ENCODE data around the gene DLK1.

The DLK1 gene

DNA sequence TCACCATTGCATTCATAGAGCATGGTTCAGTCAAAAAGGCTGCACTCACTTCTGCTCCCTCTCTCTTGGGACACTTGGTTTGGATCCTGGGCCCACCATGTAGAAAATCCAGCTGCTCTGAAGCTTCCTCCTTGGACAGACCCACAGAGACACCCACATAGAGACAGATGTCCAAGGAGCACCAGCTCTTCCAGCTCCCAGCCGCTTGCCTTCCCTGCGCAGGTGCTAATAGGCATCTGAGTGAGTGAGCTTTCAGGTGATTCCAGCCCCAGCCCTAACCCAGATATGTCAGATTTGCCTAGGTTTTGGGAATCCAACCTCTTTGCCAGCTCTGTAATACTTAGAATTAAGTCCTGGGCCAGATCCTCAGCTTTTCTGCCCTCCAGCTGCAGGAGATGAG lies 38.6 kb downstream of the DLK1 start:
- DNase-seq: no peak

DNA sequence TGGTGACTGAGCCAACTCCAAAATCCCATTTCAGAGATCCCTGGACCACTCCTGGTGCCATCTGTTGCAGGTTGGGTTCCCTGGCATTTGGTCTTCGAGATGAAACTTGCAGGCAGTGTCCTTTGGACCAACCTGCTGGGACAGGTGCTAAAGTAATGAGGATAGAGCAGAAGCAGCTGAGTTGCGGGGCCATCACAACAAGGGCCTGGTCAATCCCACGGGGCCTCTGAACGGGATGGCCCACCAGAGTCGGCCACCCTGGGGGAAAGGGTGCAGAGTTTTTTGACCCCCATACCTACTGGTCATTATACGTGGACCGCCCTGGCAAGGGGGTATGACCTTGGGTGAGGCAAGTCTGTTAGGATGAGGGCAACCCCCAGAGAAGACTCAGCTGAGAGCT lies 39.3 kb downstream of the DLK1 start:
- DNase-seq: no peak

DNA sequence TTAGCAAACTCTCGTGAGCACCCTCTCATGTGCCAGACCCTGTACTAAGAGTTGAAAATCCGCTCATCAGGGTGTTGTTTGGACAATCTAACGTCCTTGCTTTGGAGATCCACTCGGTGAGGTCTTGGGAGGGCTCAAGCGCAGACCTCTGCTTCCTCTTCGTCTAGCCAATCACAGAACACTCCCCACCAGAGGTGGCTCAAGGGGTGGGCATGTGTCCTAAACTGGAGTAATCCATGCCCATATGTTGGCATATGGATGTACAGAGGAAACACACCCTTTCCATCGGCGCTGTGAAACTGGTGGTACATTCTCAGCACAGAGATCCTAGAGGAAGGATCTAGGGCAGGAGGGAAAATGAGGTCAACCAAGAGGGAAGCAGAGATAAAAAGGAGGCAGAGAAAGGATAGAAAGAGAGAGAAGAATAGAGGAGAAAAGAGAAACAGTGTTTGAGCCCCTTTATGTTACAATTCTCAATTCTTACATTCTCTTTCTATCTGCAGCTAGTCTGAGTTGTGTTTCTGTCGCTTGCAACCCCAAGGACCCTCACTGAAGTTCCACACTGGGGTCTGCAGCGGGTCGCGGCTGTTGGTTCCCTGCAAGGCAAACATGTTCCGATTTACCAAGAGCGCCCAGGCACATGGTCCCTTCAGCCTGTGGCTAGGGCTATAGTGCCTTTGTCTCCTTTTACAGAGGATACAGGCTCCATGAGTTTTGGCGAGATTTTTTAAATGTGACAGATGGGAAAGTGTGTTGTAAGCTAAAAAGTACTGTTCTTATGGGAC lies 40.5 kb downstream of the DLK1 start:
- no peak for DNase-seq

DNA sequence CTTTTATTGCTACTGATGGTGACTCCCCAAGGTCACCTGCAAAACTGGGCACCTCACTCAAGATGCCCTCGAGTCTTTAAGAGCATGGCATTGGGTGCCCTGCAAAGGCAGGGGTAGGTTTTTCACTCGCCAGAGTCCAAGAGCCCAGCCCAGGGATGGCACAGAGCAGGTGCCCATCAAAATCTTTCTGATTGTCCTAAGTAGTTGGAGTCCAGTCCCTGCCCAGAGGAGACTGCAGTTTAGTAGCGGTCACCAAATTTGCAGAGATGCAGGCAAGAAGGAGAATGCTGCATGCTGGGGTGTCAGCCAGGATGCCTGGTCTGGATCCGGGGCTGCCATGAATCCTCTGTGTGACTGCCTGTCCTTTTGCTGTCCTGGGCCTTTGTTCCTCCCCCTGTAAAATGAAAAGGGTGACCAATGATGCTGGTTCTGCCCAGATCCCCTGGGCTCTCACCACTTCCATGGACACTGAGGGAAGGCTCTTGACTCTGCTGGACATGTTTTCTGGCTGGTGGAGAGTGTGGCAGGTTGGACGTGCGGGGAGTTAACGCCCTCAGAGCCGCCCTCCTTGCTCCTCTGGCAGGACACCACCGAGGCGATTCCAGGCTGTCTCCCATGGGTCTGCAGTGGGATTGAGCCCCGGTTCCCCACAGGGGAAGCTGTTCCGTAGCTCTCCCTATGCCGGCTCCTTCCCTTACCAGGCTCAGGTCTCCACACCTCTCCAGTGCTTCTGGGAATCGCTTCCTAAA lies 41.3 kb downstream of the DLK1 start:
- no peak for DNase-seq

DNA sequence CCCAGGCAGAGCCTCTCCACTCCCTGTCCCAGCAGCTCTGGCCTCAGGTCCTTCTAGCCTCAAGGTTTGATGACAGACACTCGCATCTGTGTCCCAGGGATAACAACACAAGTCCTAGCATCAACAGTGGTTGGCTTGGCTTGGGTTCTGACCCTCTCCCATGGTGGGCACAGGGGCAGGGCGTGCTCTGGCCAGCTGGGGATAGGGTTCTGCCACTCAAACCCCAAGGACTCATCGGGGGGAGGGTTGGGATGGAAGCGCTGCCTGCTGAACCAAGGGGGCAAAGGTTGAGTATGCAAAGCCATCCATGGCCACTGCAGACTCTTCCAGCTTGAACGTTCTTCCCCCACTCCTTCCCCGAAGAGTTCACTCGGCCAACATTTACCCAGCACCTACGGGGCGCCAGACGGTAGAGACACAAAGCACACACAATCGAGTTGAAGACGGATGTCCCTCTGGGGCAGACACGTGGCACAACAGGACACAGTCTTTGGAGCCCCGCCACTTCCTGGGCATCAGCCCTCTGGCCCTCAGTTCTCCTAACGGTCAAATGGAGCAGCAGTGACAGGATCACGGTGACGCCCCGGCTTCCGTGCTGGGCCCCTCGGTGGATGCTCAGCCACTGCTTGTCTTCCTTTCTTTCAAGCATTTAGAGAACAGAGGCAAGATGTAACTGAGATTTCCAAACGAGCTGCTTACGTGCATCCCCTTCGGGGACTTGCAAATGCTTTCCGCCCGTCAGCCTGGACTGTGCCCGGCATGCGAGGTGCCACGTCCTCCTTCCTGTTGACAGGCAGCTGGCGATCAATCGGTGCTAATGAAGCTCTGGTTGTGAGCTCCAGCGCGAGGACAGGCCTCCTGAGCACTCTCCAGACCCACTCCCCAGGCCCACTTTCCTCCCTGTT lies 42.6 kb downstream of the DLK1 start:
- no peak for DNase-seq

DNA sequence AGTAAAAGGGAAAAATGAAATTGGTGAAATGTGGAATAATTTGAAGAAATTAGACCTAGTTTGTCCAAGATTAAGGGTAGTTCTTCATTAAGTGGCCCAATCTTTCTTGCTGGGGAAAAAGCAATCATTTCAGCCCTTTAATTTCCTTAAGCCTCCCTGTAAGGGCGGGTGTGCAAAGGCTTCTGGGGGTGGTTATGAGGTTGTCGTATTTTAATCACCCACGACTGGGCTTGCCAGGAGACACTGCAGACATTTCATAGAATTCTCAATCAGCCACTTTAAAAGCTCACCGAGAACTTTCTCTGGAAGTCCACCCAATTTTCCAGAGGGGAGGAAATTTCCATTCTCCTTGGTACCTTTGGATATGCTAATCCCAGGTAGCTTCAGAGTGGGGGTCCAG lies 43.4 kb downstream of the DLK1 start:
- DNase-seq: no peak

DNA sequence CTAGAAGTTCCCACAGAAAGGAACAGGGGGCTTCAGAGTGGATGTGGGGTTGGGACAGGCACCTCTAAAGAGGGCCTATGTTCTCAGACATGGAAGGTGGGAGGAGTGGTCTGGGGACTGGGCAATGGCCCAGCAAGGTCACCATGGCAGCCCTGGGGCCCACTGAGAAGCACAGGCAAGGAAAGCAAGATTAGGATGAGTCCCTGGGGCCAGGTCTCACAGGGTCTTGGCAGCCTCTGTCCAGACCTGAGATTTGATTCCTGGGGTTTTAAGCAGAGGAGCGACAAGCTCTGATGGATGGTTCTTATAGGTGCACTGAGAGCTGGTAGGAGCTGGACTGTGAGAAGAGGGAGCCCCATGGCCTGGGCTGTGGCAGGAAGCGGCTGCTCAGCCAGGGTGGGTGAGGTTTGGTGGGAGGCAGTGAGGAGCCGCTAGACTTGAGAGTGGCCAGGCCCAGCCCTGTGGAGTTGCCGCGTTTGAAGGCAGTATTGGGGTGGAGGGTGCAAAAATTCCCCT lies 44.0 kb downstream of the DLK1 start:
- DNase-seq: no peak

DNA sequence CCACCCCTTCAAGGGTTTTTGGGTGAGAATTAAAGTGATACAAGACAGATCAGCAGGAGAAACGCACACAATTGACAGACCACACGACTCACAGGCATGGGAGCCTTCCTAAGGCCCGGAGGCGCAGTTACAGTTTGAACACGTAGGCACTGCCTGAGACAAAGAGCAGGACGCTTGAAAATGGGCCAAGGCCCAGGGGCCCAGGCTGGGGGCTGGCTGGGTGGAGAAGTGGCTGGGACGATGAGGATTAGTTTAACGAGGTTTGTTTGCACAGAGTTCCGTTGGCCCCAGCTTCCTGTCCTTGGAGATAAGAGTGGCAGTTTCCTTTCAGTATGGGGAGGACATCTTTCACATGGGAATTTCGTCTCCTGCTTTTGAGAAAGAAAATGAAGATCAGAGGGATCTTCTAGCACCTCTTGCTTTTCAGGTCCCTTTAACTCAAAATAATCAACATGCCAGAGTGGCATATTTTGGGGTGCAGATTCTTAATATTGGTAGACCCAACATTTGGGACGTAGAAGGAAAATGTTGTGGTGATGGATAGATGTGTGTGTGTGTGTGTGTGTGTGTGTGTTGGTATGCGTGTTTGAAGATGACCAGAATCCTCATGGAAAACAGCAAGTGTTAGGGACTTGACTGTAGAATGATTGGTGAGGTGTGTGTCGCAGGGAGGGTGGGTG lies 44.6 kb downstream of the DLK1 start:
- DNase-seq: no peak

DNA sequence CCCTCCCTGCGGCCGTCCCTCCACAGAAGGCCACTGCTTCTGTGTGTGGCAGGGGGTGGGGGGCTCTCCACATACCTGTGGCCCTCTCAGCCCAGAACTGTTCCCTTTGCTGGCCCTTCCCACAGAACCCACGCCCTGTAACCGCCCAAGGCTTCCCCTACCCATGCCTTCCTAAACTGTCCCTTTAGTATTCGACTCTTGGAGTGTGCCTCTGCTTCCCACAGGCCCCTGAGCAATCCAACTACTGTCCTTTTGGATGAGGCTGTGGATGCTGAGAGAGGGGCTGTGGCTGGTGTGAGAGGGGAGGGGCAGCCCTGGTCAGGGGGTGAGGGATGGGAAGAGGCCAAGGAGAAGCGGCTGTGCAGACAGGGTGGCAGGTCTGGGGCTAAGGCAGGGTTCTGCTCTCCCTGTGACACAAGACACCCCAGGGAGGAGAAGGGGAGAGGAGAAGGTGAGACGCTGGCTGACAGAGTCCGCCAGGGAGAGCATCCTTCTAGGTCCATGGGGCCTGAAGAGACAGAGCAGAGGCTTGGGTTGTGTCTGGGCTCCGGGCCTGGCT lies 46.0 kb downstream of the DLK1 start:
- no peak for DNase-seq

DNA sequence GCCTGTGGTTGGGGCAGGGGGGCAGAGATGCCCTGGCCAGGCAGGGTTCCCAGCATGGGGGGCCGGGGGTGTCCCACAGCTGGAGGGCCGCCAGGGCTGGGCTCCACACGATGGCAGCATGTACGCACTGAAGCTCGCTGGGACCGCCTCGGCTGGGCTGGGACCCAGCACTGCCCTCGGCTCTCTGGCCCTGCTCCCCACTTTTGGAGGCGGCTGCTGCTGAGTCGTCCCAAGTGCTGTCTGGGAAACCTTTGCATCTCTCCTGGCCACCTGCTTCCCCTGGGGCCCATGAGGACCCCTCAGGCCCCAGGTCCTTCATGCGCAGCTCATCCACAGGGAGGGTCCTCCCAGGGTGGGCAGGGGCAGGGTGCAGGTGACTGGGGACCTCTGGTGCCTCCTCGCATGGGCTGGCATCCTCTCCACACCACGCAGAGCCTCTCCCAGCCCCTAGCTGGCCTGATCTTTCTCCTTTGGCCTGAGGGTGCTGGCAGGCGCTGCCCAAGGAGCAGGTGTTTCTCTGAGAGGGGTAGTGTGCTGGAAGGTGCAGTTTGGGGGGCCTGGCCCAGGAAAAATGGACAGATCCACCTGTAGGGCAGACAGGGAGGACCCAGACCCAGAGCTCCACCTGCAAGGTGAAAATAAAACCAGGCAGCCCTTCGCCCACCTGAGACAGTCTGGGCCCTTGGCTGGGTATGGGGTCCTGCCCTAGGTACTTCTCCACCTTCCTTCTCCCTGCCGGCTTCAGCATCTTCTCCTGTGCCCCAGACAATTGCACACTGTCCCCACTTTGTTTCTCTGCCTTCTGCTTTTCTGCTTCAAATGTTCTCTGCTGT lies 46.9 kb downstream of the DLK1 start:
- no peak for DNase-seq

DNA sequence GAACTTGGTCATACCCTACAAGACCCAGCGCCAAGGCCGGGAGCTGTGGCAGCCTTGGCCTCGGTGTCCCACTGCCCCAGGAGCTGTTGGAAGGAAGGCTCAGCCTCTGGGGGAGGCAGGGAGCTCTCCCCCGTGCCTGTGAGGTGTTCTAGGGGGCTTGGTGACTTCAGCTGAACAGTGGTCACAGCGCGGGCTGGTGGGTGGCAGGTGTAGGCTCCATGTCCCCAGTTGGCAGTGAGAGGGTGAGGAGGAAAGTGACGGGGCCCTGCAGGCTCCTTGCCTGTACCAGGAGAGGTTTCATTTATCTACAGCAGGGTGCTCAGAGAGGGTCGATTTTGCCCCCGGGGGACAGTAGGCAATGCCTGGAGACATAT lies 47.5 kb downstream of the DLK1 start:
- DNase-seq: no peak

DNA sequence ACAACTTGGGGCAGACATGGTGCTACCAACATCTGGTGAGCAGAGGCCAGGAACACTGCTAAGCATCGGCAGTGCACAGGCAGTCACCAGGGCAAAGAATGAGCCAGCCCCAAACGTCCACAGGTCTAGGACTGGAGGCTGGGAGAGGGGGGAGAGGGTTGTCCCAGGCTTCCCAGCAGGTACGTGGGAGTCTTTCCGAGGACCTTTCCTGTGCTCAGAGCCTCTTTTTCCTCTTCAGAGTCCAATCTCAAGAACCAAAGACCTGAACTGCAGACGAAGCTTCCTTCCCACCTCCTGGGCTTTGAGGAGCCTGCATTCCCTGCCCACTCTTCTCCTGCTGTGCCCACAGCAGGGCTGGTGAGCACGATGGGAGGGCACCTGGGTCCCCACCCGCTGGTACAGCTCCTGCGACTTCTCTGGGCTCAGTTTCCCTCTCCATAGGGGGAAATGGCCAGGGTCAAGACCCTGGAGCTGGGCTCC lies 48.7 kb downstream of the DLK1 start:
- DNase-seq: no peak

DNA sequence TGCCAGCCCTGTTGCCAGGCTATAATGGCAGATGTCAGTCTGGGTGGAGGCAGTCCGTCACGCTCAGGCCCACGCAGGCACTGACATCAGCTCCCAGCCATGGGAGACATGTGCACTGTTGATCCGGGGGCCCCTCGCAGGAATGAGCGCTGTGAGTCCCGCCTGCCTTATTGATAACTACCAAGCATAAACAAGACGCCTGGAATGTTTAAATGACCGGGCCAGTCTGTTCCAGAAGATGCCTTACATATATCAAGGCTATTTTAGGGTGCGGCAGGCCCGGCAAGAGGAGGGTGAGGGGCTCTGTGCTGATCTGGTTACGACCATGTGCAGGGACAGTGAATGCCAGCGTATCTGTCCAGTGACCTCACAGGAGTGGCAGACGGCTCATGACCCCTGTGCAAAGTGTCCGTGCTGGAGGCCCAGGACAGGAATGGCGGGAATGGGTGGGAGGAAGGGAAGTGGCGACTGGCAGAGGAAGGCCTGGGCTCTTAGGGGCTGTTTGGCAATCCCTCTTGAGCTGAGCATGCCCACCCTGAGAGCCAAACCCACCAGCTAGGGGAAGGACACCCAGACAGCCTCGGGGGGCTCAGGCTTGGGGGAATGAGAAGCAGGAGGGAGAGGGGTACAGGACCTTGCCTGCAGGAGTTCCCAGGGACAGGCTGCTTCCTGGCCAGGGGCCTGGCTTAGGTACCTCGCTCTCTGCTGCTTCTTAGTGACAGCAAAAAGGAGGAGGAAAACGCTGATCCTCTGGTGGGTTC lies 49.3 kb downstream of the DLK1 start:
- no peak for DNase-seq

DNA sequence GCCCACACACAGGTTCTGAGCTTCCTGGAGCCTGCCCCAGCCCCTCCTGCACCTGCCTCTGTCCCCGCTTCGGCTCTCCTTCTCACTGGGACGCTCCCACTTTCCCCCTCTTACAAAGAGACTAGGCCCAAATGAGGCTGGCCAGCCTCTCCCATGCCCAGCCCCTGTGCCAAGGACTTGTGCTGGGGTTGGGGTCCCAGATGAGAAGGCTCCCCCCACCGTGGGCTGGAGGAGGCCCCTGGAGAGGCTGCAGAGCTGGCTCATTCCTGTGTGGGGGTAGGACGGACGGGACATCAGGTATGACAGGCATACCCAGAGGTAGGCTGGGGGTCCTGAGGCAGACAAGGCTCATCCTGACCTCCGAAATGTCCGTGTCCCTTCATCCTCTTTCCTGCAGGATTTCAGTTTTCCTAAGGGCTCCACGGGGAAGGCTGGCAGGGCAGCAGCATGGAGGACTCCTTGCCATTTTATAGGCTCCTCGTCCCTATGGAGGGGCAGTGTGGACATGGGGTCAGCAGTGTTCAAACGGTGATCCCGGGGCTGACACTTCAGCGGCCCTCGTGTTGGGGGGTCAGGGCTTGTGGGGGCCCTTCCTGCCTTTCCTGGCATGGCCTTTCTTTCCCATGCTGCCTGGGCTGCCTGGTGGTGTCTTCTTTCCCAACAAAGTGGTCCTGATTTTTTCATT lies 50.1 kb downstream of the DLK1 start:
- no peak for DNase-seq

DNA sequence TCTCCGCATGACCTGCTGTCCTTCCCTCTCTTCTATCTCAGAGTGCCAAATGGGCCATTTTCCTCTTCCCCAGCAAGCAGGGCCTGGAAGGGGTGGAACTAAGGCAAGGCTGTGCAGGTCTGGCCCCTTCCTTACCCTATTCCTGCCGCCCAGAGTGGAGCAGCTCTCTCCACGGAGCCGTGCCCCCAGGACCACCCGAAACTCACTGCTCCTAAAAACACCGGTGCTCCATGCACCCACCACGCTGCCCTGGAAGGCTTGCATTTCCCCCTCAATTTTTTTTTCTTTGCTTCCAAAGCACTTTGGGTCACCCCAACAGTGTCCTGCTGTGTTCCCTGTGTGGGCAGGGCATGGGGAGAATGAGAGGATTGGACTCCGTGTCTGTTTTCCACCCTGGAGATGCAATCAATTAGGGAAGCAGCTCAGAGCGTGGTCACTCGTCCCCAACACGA lies 50.7 kb downstream of the DLK1 start:
- DNase-seq: no peak

DNA sequence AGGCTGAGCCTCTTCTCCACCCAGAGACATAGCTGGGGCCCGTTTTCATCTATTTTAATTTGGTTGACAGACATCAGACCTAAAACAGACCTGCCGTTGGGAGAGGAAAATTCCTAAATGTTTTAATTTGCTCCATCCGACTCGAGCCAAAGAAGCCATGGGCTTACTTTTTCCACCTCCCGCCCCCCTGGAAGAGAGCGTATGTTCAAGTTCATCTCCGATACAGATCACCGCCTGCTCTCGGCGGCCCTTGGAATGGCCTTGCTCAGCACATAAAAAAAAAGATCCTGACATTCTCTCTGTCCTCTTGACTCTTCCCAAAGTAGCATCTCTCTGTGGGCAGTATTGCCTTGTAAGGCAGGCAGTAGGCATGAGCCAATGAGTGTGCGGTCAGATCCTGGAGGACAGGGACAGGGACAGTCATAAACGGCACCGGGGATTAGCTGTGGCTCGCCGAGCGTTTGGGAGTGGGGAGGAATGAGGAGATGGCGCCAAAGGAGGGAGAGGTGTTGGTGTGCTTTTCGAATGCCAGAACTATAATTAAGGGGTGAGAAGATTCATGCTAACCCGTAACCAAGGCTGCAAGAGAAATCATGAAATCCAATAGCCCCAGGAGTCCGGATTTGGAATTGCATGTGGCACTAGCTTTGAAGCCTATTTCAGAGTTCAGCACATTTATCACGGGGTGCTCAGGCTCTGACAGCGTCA lies 51.3 kb downstream of the DLK1 start:
- DNase-seq: no peak

DNA sequence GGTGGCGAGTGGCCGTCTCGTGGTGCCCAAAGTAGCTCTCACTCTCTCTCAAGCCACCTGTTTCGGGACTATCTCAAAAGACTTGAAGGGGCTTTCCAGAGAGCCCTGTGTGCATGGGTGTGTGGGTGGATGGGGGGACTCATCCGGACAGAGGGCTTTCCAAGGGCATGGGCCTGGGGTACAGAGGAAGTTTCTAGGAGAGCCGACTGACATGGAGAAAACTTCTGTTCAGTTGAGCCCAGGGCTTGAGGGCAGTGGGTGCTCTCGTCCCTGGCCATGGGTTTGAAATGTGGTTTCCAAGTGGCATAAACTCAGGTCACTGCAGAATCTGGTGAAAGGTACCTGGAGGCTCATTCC lies 51.8 kb downstream of the DLK1 start:
- DNase-seq: no peak

DNA sequence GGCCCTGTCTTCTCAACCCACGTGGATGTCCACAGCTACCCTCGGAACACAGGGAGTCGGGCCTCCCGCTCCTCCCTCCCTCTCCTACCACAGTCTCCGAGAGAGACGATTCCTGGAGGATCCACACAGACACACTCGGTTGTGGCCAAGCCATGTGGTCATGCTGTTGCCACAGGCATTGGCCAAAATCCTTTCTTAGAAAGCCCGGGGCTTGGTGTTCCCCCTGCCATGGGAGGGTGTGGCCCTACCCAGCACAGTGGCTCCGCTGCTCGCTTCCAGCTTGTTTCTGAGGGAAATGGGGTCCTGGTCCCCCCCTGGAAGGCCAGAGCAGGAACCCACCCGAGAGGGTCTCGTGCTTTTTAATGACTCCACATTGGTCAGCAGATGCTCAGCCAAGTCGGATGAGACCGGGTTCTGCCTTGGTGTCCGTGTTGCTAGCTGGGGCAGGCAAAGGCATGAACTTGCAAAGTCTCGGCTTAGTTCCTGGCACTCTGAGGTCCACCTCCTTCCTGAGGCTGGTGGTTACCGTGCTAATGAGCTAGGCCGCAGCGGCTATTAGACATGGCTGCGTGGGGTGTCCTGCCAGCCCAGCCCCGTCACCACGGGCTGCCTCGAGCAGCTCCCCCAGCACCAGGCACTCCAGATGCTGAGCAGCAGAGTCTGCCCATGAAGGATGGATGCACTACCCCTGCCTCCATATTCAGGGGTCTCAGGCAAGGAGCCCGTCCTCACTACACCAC lies 52.4 kb downstream of the DLK1 start:
- no peak for DNase-seq

DNA sequence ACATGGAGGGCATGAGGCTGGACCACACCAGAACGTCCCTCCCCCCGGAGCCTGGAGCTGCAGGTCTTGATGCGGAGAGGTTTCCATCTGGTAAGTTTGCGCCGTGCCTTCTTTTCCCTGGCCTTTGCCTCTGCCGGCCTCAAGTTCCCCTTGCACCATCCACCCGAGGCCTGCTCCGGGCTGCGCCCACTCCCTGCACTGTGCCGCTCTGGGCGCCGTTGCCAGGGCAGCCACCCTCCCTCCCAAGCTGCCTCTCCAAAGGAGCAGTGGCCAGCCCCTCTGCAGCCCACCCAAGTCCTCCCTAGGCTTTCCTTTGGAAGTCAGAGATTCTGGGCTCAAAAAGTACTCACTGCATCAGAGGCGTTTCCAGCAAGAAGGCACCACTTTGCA lies 53.0 kb downstream of the DLK1 start:
- no peak for DNase-seq

Measured in stimulated activated CD4-positive, alpha-beta T cell treated with anti-CD3 and anti-CD28 coated beads, Interleukin-15, amount 100 ng/mL, for 24 hours (primary cell).